Inflammatory macrophage (primary cell): ENCODE results near the gene PEX19.
A peak's percentile ranks its signal among the peaks of the same experiment; 100 is the strongest.

ENCODE experiments used
- DNase-seq, 2 donors: peaks; one replicate each; pipeline ENCODE4 v3.0.0-alpha.2; 2020 to 2022

The PEX19 gene

DNA sequence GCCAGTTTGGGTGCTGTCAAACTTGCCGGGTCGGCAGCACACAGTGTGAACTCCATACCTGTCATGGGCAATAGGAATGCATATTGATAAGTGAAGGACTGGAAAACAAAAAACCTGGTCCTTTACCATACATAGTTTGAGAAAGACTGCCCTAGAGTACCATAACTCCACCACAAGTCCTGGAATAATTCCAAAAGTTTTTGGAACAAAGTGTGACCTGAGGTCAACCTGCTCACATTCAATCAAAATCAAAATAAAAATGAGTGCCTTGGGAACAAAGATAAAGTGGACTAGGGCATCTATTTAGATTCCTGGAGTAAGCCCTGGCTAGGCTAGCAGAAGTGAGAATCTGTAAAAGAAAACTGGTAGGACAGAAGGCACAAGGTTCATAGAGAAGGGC, 7.6 kb downstream of the PEX19 start:
- no peak for DNase-seq

DNA sequence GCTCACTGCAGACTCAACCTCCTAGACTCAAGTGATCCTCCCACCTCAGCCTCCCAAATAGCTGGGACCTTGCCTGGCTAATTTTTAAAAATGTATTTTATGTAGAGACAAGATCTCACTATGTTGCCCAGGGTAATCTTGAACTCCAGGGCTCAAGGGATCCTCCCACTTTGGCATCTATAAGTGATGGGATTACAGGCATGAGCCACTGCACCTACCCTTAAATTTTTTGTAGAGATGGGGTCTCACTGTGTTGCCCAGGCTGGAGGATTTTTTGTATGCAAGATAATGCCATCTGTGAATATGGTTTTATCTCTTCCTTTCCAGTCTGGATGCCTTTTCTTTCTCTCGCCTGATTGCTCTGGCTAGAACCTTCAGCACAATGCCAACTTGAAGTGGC, 13.9 kb downstream of the PEX19 start:
- no peak for DNase-seq

DNA sequence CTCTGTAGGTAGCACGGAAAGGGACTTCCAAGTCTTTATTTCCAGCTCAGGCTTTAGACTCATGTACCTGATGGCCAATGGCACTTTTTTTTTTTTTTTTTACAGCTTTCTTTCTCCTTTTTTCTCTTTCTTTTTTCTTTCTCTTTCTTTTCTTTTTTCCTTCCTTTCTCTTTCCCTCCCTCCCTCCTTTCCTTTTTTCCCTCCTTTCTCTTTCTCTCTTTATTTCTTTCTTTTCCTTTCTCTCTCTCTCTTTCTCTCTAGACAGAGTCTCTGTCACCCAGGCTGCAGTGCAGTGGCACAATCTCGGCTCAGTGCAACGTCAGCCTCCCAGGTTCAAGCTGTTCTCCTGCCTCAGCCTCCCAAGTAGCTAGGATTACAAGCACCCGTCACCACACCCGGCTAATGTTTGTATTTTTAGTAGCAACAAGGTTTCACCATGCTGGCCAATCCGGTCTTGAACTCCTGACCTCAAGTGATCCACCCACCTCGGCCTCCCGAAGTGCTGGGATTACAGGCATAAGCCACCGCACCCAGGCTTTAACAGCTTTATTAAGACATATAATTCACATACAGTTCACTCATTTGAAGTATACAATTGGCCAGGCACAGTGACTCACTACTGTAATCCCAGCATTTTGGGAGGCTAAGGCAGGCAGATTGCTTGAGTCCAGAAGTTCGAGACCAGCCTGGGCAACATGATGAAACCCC, 17.5 kb downstream of the PEX19 start:
- DNase-seq, result no peak

DNA sequence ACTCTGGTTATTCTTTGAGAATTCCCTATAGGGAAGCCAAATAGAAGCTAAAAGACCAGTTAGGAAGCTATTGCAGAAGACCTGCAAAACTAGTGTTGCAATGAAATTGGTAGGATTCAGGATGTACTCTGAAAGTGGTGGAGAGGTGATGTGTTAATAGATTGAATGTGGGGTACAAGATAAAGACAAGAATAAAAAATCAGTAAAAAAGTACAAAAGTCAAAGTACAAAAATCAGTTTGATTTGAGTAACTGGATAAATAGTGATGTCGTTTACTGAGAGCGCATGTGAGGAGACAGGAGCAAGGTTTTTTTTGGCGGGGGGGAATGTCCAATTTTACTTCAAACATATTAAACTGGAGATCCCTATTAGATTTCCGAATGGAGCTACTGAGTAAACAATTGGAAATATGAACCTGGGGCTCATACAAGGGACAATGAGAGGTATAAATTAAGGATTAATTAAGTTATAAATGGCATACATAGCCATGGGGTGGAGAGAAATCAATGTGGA, 20.1 kb downstream of the PEX19 start:
- no peak for DNase-seq

DNA sequence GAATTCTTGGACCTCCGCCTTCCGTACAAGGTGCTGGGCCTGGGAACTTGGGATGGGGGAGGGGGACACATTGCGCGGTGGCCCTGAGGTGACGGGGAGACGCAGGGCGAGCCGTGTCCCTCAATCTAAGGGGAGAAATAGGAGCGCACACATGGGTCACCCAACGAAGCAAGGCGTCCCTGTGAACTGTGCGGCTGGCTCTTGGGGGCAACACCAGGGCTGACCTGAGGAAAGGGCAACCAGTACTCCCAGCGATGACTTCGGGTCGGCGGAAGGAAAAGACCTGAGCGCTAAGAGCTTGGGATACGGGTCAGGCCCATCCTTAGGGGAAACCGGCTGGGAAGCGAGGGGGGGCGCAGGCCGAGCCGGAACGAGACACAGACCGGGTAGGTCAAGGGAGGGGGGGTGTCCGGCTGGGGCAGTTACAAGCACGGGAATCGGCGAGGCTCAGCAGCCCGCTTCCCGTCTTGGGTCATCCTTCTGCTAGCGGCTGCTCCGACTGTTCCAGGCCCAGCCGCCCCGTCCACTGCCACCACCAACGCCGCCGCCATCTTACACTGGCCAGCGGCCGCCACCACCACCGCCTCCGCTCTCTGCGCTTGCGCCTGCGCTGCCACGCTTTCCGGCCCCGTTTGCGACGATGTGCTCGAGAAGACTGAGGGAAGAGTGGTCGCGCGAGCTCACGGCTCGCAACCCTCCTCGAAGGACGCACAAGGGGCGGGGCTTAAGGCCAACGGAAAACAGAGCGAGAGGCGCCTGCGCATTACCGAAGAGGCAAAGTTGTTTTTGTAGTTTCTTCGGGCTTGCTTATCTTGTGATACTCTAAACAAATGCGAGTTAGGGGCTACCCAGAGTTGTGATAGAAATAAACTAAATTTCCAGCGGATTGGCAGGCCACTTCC, 22.8 kb downstream of the PEX19 start, which contains the start of gene DCAF8:
Gene DCAF8, minus strand, starts transcription at position 657 of the 902 bp plus-strand sequence. CDS start 18,541 bp downstream, outside the sequence.
- peak; percentile 99 for DNase-seq

DNA sequence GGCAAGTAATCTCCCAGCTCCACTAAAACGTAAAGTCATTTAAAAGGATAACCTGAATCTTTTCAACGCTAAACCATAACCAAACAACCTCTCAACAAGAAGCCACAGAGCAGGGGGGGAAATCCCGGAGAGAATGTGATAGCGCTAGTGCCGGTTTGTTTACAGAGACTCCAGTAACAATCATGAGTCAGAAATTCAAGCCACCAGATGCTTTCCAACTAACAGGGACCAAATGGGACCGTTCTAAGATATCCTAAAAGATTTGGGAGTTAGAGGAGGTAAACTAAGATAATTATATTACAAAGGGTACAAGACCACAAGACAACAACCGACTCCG, 23.4 kb downstream of the PEX19 start:
- DNase-seq, result peak; percentile 36 to 43

DNA sequence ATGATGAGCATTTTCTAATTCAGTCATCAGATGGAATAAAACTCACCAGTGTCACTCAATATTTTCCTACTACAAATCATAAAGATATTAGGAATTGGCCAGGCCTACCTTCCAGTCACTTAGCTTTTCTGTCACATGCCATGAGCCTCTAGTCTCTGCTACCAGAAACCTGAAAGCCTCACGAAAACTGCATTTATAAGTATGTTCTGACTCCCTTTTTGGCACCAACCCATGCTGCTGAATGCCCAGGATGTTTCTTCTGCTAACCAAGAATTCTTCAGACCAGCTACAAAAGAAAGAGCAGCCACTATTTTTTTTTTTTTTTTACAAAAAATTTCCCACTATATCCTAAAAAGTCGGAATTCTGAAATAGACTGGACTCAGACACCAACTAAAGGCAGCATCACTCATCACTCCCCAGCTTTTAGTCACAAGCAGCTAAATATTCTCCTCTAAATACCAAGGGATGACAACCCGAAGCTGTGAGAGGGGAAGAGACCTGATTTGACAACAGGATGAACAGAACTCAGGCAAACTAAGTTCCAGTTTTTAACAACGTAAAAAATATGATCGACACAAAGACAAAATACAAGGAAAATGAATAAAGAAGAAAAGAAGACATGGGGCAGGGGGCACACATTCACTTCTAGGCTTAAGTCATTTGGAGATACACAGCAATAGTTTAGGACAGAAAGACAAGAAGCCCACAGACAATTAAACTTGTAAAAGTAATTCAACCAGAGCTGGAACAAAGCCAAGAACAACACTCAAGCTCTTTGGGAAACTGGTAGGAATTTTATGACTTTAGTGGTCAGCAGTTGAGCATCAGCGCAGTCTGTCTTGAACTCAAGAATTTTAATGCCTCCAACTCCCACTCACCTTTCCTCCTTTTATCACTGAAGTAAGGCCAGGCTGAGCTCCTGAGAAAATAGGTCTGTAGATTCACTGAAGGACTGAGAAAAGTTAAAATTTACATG, 24.2 kb downstream of the PEX19 start:
- no peak for DNase-seq

DNA sequence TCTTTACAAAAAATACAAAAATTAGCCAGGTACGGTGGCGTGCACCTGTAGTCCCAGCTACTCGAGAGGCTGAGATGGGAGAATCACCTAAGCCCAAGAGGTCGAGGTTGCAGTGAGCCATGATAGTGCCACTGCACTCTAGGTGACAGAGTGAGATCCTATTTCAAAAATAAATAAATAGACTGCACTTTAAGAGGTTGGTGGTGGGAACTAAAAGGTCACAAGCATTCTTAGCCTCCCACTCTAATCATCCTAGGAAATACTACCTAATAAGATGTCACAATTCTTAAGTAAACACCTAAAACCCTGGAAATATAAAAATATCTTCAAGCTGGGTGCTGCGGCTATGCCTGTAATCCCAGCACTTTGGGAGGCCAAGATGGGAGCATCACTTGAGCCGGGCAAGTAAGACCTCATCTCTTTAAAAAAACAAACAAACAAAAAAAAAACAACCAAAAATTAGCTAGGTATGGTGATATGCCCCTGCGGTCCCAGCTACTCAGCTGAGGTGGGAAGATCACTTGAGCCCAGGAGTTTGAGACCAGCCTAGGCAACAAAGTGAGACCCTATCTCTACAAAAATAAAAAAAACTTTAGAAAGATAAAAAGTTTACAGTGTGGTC, 26.6 kb downstream of the PEX19 start:
- no peak for DNase-seq

DNA sequence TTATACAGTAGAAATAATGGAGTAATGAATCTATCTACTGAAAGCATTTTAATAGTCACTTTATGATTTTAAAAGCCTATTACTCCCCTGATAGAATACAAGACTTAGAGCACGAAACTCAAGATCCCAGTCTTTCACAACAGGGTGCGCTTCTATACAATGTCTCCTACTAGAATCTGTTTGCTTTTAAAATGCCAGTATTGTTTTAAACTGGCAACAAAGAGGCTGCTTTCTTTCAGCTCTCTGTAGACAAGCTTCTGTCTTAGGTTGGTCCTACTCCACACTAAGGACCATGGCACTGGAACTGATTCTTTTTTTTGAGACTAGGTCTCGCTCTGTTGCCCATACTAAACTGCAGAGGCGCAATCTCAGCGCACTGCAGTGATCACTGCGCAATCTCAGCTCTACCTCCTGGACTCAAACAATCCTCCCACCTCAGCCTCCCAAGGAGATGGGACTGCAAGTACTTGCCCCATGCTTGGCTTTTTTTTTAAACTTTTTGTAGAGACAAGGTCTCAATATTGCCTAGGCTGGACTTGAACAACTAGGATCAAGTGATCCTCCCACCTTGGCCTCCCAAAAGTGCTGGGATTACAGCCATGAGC, 27.4 kb downstream of the PEX19 start:
- no peak for DNase-seq

DNA sequence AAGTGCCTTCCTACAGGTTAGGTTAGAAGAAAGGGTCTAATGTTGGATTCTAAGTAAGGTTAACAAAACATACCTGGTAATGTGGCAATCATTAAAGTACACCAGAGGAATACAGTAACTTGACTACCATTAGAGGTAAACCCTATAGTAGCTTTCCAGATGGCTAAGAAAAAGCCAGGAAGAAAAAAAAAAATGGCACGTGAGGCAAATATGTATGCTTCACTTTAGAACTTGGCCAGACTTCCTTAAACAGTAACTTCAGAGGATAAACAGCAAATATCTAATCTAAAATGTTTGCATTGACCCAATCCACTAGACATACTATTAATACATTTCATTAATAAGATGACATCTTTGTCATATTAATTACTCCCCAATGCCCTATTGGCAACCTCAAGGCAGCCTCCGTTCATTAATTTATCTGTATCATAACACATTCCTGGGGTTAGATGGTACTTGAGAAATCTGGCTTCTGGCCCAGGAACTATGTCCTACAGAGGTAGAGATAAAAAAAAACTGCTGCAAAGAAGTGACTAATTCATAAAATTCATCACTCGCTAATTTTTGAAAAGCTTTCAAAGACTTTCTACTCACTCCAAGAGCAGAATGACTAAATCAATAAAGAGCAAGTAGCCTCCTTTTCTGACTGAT, 28.4 kb downstream of the PEX19 start:
- DNase-seq, result no peak

DNA sequence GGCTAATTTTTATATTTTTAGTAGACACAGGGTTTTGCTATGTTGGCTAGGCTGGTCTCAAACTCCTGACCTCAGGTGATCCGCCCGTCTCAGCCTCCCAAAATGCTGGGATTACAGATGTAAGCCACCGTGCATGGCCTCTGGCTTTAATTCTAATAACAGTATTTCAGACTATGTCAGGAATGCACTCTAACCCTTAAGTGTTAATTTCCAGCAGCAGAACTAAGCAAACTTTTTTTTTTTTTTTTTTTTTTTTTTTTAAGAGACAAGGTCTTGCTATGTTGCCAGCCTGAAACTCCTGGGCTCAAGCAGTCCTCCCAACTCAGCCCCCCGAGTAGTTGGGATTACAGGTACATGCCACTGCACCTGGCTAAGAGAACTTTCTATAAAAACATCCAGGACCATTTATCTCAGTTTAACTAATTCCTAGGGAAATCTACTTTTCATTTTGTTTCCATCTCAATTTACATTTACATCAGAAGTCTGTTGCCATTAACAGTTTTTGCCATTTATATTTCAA, 29.1 kb downstream of the PEX19 start:
- DNase-seq, result no peak

DNA sequence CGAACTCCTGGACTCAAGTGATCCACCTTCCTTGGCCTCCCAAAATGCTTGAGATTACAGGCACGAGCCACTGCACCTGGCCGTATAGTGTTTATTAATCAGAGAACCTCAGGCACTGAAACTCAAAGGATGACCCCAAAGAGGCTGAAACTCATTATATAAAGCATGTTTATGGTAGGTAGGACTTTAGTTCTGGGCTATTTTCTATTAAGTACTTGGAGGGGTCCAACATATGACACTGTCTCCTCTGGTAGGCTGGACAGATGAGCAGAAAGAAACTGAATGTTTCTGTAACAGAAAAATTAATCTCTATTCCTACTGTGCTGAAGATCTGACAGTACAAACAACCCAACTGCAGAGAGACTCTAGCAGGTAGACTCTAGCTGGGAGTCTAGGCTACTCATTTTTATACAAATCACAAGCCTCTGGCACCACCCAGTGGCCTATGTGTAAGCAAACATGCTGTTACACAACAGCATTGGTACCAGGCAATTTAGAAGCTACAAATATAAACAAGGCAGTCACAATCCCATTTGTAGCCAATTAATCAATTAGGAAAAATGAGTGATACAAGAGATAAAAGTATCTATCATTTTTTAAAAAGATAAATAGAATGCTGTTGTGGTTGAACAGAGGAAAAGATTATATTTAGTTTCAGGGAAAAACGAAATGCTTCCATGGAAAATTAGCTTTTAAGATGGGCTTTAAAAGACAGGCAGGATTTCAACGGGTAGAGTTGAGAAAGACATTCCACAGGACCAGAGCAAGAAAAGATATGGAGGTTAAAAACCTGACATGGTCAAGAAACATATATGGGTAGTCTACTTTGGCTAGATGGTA, 33.0 kb downstream of the PEX19 start:
- peak; percentile 75 to 76 for DNase-seq

DNA sequence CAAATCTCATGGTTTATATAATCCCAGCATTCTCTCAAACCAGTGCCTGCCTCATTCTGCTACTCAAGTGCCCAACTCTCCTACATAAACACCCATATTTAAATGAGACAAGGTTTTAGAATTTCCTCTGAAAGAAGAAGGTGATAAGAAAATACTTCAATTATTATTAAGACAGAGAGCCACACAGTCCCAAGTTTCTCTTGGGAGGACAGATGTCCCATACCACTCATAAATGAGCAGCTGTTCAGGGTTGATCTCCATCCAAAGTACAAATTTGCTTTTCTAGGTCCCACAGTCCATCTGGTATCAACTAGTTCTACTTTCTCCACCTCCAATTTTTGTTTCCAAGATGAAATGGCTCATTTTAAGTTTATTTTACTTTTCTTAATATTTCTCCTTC, 33.9 kb downstream of the PEX19 start:
- DNase-seq, result no peak

DNA sequence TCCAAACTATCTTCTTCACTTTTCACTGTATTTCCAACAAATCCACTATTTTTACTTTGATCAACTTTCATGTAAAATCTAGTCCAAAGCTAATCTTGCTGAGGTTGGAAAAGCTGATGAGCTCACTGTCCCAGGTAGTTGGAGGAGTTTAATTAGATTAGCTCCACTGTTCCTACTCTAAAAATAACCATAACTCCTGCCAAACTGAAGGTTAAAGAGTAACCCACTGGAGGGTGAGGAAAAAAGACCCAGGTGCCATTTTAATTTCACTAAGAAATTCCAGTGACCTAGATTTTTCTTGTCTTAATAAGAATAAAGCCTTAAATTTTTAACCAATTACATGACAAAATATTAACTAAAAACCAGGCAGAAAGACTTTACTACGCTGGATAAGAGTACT, 37.9 kb downstream of the PEX19 start:
- DNase-seq, result no peak

DNA sequence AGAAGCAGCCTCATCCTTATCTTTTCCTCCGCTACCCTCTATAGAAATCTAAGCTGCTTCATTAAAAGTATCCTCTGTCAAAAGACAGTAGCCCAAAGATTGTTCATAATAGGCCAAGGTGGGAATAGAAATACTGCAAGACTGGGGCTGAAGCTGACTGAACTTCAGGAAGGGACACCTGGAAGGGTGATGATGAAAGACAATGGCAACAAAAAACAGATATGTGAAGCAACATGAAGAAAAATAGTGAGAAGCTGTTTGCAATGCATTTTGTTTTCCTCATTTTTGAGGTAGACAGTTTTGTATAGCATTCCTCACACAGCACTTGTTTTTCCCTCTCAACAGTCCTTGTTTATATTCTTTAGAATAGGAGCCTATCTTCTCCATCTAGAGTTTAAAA, 39.5 kb downstream of the PEX19 start:
- DNase-seq, result no peak

DNA sequence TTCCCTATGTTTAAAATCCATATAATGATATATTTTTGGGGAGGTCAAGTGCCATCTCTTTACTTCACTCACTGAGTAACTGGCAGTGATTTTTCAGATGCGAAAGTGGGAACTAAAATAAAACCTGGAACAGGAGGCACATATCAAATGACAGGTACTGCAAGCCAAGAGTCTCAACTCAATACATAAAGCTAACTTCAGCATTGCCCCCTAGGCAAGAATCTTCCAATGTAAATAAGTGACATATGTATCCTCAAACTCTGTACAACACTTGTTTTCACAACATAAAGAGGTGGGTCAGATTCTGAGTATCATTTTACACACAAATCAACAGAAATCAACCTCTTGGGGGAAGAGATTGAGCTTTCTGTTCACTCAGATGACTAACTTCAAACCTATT, 40.7 kb downstream of the PEX19 start:
- no peak for DNase-seq

DNA sequence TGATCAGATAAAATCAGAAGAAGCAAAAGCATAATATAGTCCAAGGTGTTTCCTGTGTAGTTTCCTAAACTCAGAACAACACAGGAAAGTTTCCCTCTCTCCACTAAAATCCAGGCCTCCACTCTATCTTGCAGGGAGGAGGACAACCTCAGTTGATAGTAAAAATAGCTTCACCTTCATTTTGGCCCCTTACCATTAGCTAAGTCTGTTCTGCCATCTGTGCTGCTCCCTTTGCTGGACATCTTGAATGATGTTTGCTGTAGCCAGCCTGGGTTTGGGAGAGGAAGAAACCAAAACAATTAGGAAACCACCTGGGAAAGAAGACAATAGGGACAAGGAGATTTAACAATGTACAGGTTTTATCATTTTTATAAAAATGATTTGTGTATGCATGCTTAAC, 41.2 kb downstream of the PEX19 start:
- DNase-seq, result no peak

DNA sequence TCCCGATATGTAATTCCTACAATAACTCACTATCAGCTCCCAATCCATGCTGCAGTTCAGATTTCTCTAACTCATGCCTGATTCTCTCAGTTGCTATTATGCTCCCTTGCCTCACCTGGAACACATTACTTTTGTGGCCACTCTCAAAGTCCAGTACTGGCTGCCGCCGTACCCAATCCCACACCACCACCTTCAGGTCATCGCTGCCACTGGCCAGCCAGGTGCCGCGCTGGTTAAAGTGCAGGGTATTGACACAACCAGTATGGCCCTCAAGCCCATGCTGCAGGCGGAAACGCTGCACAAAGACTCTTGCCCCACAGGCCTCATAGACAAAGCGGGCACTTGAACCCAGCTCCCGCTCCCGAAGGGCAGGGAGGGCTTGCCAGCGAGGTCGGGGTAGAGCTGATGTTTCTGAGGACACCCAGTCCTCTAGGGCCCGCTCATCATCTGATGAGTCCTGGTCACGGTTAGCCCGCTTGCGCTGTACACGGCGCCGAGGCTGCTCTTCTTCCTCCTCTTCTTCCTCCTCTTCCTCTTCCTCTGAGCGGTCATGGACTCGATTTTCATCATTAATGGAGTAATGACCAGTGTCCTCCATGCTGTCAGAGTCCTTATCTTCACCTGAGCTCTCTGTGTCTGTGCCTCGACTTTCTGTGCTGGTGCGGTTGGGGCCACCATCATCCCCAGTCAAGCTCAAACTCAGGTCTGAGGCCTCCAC, 45.2 kb downstream of the PEX19 start:
- no peak for DNase-seq

DNA sequence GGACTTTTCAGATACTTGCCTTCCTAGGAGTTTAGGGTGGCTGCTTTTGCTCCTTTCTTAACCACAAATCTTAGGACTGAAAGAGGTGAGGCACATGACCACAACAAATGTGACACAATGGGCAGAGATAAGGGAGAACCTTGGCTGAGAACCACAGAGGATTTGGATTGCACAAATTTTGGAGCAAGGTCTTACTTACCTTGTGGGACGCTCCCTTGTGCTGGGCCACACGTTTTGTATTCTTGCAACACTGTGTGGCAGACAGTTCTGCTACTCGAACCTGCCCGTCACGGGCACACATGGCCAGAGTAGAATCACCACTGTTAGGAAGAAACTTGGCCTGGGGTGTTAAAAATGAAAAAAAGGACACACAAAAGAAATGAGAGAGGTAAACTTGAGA, 46.5 kb downstream of the PEX19 start:
- DNase-seq, result no peak
